A549 (cell line): ENCODE results near the gene ATP9B.

Experiments
- BHLHE40 ChIP-seq: IDR thresholded peaks from 2 replicates; pipeline ENCODE4 v1.6.1; 2012; ENCODE audit warnings: low read depth, low read length, inconsistent platforms
- CEBPB ChIP-seq, 2 experiments: fragments of >200 bp in 1 of 2; sonication (Bioruptor Twin) in 1 of 2; formaldehyde crosslinking in 1 of 2; IDR thresholded peaks; 2 replicates each; pipeline ENCODE4 v1.6.1; 2012 to 2016
- EP300 ChIP-seq, 2 experiments: fragments of >200 bp; sonication (Bioruptor Twin); formaldehyde crosslinking; IDR thresholded peaks; 2 replicates in 1 of 2; 3 replicates in 1 of 2; pipeline ENCODE4 v1.6.1; 2016 to 2017
- HOXA7 ChIP-seq: fragments of 250-450 bp; sonication (Bioruptor Pico); IDR thresholded peaks from 2 replicates; pipeline ENCODE4 v1.5.0; 2020; ENCODE audit warnings: mild to moderate bottlenecking, moderate library complexity
- MAZ ChIP-seq: fragments of 150-350 bp; IDR thresholded peaks from 2 replicates; pipeline ENCODE4 v1.6.1; 2014; ENCODE audit warnings: antibody characterized with exemption, low read depth, low read length, borderline replicate concordance
- PHF8 ChIP-seq: fragments of 200-600 bp; sonication (generic); IDR thresholded peaks from 2 replicates; pipeline ENCODE4 v1.6.1; 2016; ENCODE audit warnings: low read depth, mild to moderate bottlenecking, antibody characterized with exemption, moderate library complexity, borderline replicate concordance
- POLR2AphosphoS2 ChIP-seq: conservative IDR thresholded peaks from 2 replicates; pipeline ENCODE4 v1.6.1; 2012; ENCODE audit warnings: low read length, improper control_type of control experiment, inconsistent platforms
- RAD21 ChIP-seq, 2 experiments: fragments of >200 bp in 1 of 2; sonication (Bioruptor Twin) in 1 of 2; formaldehyde crosslinking in 1 of 2; IDR thresholded peaks in 1 of 2; conservative IDR thresholded peaks in 1 of 2; 2 replicates in 1 of 2; 3 replicates in 1 of 2; pipeline ENCODE4 v1.6.1; 2012 to 2018; ENCODE audit warnings: inconsistent platforms in 1 of 2
- TP53 ChIP-seq: fragments of 250-450 bp; sonication (Bioruptor Pico); IDR thresholded peaks from 2 replicates; pipeline ENCODE4 v1.5.0; 2021; ENCODE audit warnings: mild to moderate bottlenecking, moderate library complexity
- TF ChIP-seq, protein P1 (sequence below): fragments of 200-600 bp; sonication (generic); IDR thresholded peaks from 2 replicates; pipeline ENCODE4 v1.6.1; 2016; ENCODE audit warnings: antibody characterized with exemption, mild to moderate bottlenecking, moderate library complexity
- TF ChIP-seq, protein P2 (sequence below): IDR thresholded peaks from 2 replicates; pipeline ENCODE4 v1.6.1; 2012
- TF ChIP-seq, protein P3 (sequence below): fragments of >200 bp; sonication (Bioruptor Twin); formaldehyde crosslinking; IDR thresholded peaks from 3 replicates; pipeline ENCODE4 v1.5.1; 2016
- TF ChIP-seq, protein P4 (sequence below): fragments of >200 bp; sonication (Bioruptor Twin); formaldehyde crosslinking; IDR thresholded peaks from 3 replicates; pipeline ENCODE4 v1.6.1; 2016

DNA sequence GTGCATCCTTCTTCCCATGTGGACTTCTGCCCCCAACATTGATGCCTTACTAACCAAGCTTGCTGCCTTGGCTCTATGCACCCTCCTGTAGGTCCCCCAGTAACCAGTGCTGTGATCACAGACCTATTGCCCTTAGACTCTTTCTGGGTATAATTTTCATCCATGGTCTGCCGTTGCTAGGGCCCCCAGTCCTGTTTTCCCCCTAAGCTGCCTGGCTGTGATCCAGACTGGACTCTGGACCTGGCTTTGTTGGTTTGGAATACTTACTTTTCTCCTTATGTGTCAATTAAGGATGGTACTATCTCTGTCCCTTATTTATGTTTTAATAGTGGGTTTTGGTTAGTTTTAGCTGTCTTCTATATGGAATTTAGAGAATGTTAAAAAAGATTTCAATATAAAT, 26.0 kb downstream of the ATP9B start:
- TF ChIP-seq HOXA7 (CRISPR knock-in tag) (no peak), MAZ (no peak), PHF8 (no peak), EP300 (IDR thresholded peaks at IDR 0.05) (no peak), TP53 (CRISPR knock-in tag) (no peak), BHLHE40 (no peak), RAD21 (conservative IDR thresholded peaks at IDR 0.05 in 1 of 2, IDR thresholded peaks at IDR 0.05 in 1 of 2) (no peak), CEBPB (IDR thresholded peaks at IDR 0.05) (no peak), POLR2AphosphoS2 (no peak)
- TF ChIP-seq, protein P1, sequence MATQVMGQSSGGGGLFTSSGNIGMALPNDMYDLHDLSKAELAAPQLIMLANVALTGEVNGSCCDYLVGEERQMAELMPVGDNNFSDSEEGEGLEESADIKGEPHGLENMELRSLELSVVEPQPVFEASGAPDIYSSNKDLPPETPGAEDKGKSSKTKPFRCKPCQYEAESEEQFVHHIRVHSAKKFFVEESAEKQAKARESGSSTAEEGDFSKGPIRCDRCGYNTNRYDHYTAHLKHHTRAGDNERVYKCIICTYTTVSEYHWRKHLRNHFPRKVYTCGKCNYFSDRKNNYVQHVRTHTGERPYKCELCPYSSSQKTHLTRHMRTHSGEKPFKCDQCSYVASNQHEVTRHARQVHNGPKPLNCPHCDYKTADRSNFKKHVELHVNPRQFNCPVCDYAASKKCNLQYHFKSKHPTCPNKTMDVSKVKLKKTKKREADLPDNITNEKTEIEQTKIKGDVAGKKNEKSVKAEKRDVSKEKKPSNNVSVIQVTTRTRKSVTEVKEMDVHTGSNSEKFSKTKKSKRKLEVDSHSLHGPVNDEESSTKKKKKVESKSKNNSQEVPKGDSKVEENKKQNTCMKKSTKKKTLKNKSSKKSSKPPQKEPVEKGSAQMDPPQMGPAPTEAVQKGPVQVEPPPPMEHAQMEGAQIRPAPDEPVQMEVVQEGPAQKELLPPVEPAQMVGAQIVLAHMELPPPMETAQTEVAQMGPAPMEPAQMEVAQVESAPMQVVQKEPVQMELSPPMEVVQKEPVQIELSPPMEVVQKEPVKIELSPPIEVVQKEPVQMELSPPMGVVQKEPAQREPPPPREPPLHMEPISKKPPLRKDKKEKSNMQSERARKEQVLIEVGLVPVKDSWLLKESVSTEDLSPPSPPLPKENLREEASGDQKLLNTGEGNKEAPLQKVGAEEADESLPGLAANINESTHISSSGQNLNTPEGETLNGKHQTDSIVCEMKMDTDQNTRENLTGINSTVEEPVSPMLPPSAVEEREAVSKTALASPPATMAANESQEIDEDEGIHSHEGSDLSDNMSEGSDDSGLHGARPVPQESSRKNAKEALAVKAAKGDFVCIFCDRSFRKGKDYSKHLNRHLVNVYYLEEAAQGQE = no peak
- TF ChIP-seq, protein P2, sequence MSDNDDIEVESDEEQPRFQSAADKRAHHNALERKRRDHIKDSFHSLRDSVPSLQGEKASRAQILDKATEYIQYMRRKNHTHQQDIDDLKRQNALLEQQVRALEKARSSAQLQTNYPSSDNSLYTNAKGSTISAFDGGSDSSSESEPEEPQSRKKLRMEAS = no peak
- TF ChIP-seq, protein P3, sequence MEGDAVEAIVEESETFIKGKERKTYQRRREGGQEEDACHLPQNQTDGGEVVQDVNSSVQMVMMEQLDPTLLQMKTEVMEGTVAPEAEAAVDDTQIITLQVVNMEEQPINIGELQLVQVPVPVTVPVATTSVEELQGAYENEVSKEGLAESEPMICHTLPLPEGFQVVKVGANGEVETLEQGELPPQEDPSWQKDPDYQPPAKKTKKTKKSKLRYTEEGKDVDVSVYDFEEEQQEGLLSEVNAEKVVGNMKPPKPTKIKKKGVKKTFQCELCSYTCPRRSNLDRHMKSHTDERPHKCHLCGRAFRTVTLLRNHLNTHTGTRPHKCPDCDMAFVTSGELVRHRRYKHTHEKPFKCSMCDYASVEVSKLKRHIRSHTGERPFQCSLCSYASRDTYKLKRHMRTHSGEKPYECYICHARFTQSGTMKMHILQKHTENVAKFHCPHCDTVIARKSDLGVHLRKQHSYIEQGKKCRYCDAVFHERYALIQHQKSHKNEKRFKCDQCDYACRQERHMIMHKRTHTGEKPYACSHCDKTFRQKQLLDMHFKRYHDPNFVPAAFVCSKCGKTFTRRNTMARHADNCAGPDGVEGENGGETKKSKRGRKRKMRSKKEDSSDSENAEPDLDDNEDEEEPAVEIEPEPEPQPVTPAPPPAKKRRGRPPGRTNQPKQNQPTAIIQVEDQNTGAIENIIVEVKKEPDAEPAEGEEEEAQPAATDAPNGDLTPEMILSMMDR = no peak
- TF ChIP-seq, protein P4, sequence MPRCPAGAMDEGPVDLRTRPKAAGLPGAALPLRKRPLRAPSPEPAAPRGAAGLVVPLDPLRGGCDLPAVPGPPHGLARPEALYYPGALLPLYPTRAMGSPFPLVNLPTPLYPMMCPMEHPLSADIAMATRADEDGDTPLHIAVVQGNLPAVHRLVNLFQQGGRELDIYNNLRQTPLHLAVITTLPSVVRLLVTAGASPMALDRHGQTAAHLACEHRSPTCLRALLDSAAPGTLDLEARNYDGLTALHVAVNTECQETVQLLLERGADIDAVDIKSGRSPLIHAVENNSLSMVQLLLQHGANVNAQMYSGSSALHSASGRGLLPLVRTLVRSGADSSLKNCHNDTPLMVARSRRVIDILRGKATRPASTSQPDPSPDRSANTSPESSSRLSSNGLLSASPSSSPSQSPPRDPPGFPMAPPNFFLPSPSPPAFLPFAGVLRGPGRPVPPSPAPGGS = no peak
